Endothelial cell of umbilical vein (primary cell): Measurements from ENCODE around the gene USP34.

Experiments used
- EZH2 ChIP-seq: IDR thresholded peaks from 2 replicates; pipeline ENCODE4 v1.6.1; 2012; ENCODE audit warnings: borderline replicate concordance, low read depth, mild to moderate bottlenecking, moderate library complexity, low read length, inconsistent platforms; ENCODE audit not compliant: severe bottlenecking
- FOS ChIP-seq: IDR thresholded peaks from 2 replicates; pipeline ENCODE4 v1.6.1; 2011; ENCODE audit warnings: mild to moderate bottlenecking, low read length, moderate library complexity, borderline replicate concordance; ENCODE audit not compliant: insufficient read depth
- GATA2 ChIP-seq: IDR thresholded peaks from 2 replicates; pipeline ENCODE4 v1.7.0; 2011; ENCODE audit warnings: low read depth, mild to moderate bottlenecking, moderate library complexity, mixed read lengths, low read length; ENCODE audit not compliant: insufficient read length, insufficient read depth
- JUN ChIP-seq: IDR thresholded peaks from 2 replicates; pipeline ENCODE4 v1.6.1; 2011; ENCODE audit warnings: borderline replicate concordance, low read depth; ENCODE audit not compliant: insufficient read length, insufficient read depth
- MYC ChIP-seq: IDR thresholded peaks from one replicate; pipeline ENCODE4 v1.6.1; 2011; ENCODE audit warnings: mild to moderate bottlenecking, low read depth, low read length
- POLR2A ChIP-seq: IDR thresholded peaks from 2 replicates; pipeline ENCODE4 v1.6.1; 2012; ENCODE audit warnings: low read depth, mild to moderate bottlenecking, control low read depth, low read length
- POLR2AphosphoS5 ChIP-seq: IDR thresholded peaks from 2 replicates; pipeline ENCODE4 v1.6.1; 2012; ENCODE audit warnings: low read depth, mild to moderate bottlenecking, control low read depth, low read length, moderate library complexity; ENCODE audit not compliant: insufficient read depth
- TF ChIP-seq, protein P1 (sequence below), 2 donors: IDR thresholded peaks; 1 replicate in 1 of 2; 2 replicates in 1 of 2; pipeline ENCODE4 v1.5.1; 2011; ENCODE audit warnings: low read length in 2 of 2, mild to moderate bottlenecking in 2 of 2, moderate library complexity in 2 of 2, control low read depth in 1 of 2, inconsistent platforms in 1 of 2, low read depth in 1 of 2; ENCODE audit not compliant: insufficient read depth in 1 of 2; ENCODE audit errors: extremely low read depth in 1 of 2
- TF ChIP-seq, protein P2 (sequence below): IDR thresholded peaks from 2 replicates; pipeline ENCODE4 v1.6.1; 2011; ENCODE audit not compliant: insufficient read depth, insufficient read length

DNA sequence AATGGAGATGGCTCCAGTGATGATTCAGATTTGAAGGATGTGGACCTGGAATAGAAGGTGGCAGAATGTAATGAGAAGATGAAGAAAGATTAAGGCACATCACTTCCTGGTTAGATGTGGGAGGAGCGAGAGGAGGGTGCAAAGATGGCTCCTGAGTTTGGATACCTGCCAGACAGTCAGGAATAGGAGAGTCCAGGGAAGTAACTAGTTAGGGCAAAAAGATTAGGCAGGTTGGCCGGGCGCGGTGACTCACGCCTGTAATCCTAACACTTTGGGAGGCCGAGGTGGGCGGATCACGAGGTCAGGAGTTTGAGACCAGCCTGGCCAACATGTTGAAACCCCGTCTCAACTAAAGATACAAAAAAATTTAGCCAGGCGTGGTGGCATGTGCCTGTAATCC is 303.3 kb downstream of the USP34 start:
- TF ChIP-seq, protein P1, sequence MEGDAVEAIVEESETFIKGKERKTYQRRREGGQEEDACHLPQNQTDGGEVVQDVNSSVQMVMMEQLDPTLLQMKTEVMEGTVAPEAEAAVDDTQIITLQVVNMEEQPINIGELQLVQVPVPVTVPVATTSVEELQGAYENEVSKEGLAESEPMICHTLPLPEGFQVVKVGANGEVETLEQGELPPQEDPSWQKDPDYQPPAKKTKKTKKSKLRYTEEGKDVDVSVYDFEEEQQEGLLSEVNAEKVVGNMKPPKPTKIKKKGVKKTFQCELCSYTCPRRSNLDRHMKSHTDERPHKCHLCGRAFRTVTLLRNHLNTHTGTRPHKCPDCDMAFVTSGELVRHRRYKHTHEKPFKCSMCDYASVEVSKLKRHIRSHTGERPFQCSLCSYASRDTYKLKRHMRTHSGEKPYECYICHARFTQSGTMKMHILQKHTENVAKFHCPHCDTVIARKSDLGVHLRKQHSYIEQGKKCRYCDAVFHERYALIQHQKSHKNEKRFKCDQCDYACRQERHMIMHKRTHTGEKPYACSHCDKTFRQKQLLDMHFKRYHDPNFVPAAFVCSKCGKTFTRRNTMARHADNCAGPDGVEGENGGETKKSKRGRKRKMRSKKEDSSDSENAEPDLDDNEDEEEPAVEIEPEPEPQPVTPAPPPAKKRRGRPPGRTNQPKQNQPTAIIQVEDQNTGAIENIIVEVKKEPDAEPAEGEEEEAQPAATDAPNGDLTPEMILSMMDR (IDR thresholded peaks at IDR 0.05; ENCODE audit: extremely low read depth in 1 of 2, insufficient read depth in 1 of 2, low read depth in 1 of 2, low read length in 2 of 2), result no peak
- no peak for TF ChIP-seq MYC
- no peak for TF ChIP-seq POLR2AphosphoS5
- no peak for TF ChIP-seq POLR2A
- TF ChIP-seq EZH2, result no peak
- no peak for TF ChIP-seq FOS
- TF ChIP-seq, protein P2, sequence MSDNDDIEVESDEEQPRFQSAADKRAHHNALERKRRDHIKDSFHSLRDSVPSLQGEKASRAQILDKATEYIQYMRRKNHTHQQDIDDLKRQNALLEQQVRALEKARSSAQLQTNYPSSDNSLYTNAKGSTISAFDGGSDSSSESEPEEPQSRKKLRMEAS, result no peak
- no peak for TF ChIP-seq JUN
- no peak for TF ChIP-seq GATA2
